Measurements from ENCODE around the gene CAMK2N2.

The CAMK2N2 gene

DNA sequence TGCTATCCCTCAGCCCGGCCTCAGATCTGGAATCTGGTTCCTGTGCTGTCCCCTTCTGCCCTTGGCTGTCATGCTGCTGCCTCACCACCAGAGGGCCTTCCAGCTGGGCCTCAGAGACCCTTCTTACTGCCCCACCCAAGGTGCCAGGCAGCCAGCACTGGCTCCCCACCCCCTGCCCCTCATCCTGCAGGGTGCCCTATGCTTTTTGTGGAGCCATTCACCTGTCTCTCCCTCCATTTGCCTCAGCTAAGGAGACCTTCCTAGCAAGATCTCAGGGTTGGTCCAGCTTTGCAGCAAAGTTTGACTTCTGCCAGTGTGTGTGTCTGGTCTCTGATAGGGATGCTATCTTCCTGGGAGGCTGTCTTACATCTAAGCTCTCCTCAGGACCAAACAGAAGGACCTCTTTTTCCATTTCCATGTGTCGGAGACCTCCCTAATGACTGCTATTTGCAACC, 33.8 kb downstream of the CAMK2N2 start:
- no peak overlapping the region for H3K9ac ChIP-seq
- H3K79me2 ChIP-seq = no peaks in the 10 kb centered on the region
- no peaks in the 10 kb centered on the region for H3K27me3 ChIP-seq (ENCODE audit: control insufficient read depth, insufficient read depth, low read length)
- H3K4me2 ChIP-seq (ENCODE audit: low read length) = no peak overlapping the region
- H3K36me3 ChIP-seq (ENCODE audit: control insufficient read depth, insufficient read depth, low read length) = no peaks in the 10 kb centered on the region
- H2AFZ ChIP-seq = no peak overlapping the region
- no peak overlapping the region for H3K4me3 ChIP-seq (ENCODE audit: low read depth, low read length)
- peak; percentile 84 for TF ChIP-seq CTCF (IDR thresholded peaks at IDR 0.05)
- no peaks in the 10 kb centered on the region for H3K9me3 ChIP-seq (ENCODE audit: control insufficient read depth, low read length)
- no peaks in the 10 kb centered on the region for H3K4me1 ChIP-seq
- H3K27ac ChIP-seq = no peak overlapping the region

- TF ChIP-seq CTCF (IDR thresholded peaks at IDR 0.05) = no peak
- H3K9me3 ChIP-seq (ENCODE audit: control insufficient read depth, low read length) = no peaks in the 10 kb centered on the region
- no peak overlapping the region for H3K9ac ChIP-seq
- peaks cover 2% of the 10 kb centered on the region for H3K79me2 ChIP-seq
- H3K4me3 ChIP-seq (ENCODE audit: low read depth, low read length) = no peak overlapping the region
- no peaks in the 10 kb centered on the region for H3K4me1 ChIP-seq
- H3K27ac ChIP-seq = no peak overlapping the region
- no peaks in the 10 kb centered on the region for H3K36me3 ChIP-seq (ENCODE audit: control insufficient read depth, insufficient read depth, low read length)
- no peak overlapping the region for H3K4me2 ChIP-seq (ENCODE audit: low read length)
- no peak overlapping the region for H2AFZ ChIP-seq
- H3K27me3 ChIP-seq (ENCODE audit: control insufficient read depth, insufficient read depth, low read length) = no peaks in the 10 kb centered on the region
Measured at GRCh38 chr3:184223946-184224345, 37.4 kb downstream of the CAMK2N2 start.

GRCh38 chr3:184222521-184222920, 38.8 kb downstream of the CAMK2N2 start:
- Histone ChIP-seq H3K9ac (no peak overlapping the region), H3K4me2 (ENCODE audit: low read length) (no peak overlapping the region), H2AFZ (no peak overlapping the region), H3K36me3 (ENCODE audit: control insufficient read depth, insufficient read depth, low read length) (no peaks in the 10 kb centered on the region), H3K27me3 (ENCODE audit: control insufficient read depth, insufficient read depth, low read length) (no peaks in the 10 kb centered on the region), H3K4me3 (ENCODE audit: low read depth, low read length) (no peak overlapping the region), H3K4me1 (no peaks in the 10 kb centered on the region), H3K27ac (no peak overlapping the region), H3K9me3 (ENCODE audit: control insufficient read depth, low read length) (no peaks in the 10 kb centered on the region), H3K79me2 (peaks cover 2% of the 10 kb centered on the region)
- TF ChIP-seq CTCF (IDR thresholded peaks at IDR 0.05) = no peak

GRCh38 chr3:184218814-184219213, 42.5 kb downstream of the CAMK2N2 start:
- Histone ChIP-seq H3K4me2 (ENCODE audit: low read length) (no peak overlapping the region), H3K4me1 (no peaks in the 10 kb centered on the region), H3K9me3 (ENCODE audit: control insufficient read depth, low read length) (no peaks in the 10 kb centered on the region), H3K27me3 (ENCODE audit: control insufficient read depth, insufficient read depth, low read length) (no peaks in the 10 kb centered on the region), H3K9ac (no peak overlapping the region), H2AFZ (no peak overlapping the region), H3K79me2 (peaks cover 2% of the 10 kb centered on the region), H3K36me3 (ENCODE audit: control insufficient read depth, insufficient read depth, low read length) (no peaks in the 10 kb centered on the region), H3K4me3 (ENCODE audit: low read depth, low read length) (no peak overlapping the region), H3K27ac (no peak overlapping the region)
- no peak for TF ChIP-seq CTCF (IDR thresholded peaks at IDR 0.05)

- Histone ChIP-seq H3K4me2 (ENCODE audit: low read length) (no peak overlapping the region), H3K79me2 (no peaks in the 10 kb centered on the region), H3K27me3 (ENCODE audit: control insufficient read depth, insufficient read depth, low read length) (no peaks in the 10 kb centered on the region), H2AFZ (no peak overlapping the region), H3K4me3 (ENCODE audit: low read depth, low read length) (no peak overlapping the region), H3K9me3 (ENCODE audit: control insufficient read depth, low read length) (no peaks in the 10 kb centered on the region), H3K27ac (no peak overlapping the region), H3K9ac (no peak overlapping the region), H3K36me3 (ENCODE audit: control insufficient read depth, insufficient read depth, low read length) (no peaks in the 10 kb centered on the region), H3K4me1 (no peaks in the 10 kb centered on the region)
- no peak for TF ChIP-seq CTCF (IDR thresholded peaks at IDR 0.05)
Measured at GRCh38 chr3:184211718-184212117, 49.6 kb downstream of the CAMK2N2 start.

All from parathyroid adenoma (tissue), 2 donors.